ENCODE results near the gene CMIP.

The CMIP gene

DNA sequence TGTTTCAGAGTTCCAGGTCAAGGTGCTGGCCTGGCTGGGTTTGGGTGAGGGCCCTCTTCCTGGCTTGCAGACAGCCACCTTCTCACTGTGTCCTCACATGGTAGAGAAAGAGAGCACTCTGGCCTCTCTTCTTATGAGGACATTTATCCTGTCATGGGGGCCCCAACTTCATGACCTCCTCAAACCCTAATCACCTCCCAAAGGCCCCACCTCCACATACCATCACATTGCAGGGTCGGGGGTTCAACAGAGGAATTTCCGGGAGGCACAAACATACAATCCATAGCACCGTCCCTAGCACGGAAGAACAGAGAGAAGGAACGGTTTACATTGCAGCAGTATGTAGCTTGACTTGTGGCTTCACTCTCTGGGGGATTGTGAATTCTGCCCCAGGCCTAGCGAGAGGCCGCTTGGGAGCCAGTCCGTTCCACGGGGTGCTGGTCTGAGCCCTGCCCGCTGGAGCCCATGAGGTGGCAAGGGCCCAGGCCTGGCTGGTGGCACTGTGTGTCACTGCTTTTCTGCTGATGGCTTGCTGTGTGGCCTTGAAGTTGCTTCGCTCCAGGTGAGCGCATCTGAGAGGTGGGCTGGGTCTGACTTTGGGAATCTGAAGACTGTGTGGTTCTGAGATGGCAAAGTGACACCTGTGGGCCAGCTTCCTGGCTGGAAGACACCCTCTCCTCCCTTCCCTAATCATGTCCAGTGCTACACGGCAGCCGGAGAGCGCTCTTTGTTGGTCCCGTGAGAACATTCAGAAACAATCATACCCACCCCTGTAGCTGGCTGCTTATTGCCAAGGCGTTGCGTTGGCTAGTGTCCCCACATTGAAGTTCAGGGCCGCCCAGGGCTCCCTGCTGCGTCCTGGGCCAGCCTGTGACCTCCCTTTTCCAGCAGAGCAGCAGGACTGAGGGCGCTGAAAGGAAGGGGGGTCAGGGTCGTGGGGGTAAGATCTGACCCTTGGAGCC lies 98.3 kb downstream of the CMIP start:
- peaks cover 52 to 65% of the 10 kb centered on the region in 2 experiments for H3K4me1 ChIP-seq (ENCODE audit: control insufficient read depth in 1 of 2, insufficient read depth in 1 of 2, low read depth in 1 of 2, low read length in 1 of 2)
- H3K27me3 ChIP-seq = no peaks in the 10 kb centered on the region
- no peak overlapping the region for H3K4me3 ChIP-seq (ENCODE audit: low read depth in 1 of 2, low read length in 1 of 2)
- TF ChIP-seq, protein P1, sequence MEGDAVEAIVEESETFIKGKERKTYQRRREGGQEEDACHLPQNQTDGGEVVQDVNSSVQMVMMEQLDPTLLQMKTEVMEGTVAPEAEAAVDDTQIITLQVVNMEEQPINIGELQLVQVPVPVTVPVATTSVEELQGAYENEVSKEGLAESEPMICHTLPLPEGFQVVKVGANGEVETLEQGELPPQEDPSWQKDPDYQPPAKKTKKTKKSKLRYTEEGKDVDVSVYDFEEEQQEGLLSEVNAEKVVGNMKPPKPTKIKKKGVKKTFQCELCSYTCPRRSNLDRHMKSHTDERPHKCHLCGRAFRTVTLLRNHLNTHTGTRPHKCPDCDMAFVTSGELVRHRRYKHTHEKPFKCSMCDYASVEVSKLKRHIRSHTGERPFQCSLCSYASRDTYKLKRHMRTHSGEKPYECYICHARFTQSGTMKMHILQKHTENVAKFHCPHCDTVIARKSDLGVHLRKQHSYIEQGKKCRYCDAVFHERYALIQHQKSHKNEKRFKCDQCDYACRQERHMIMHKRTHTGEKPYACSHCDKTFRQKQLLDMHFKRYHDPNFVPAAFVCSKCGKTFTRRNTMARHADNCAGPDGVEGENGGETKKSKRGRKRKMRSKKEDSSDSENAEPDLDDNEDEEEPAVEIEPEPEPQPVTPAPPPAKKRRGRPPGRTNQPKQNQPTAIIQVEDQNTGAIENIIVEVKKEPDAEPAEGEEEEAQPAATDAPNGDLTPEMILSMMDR (IDR thresholded peaks at IDR 0.05) = no peak
- H3K36me3 ChIP-seq = peaks cover 5% of the 10 kb centered on the region
- peak overlapping the region; percentile 78 for H3K27ac ChIP-seq
- H3K9me3 ChIP-seq = no peaks in the 10 kb centered on the region

DNA sequence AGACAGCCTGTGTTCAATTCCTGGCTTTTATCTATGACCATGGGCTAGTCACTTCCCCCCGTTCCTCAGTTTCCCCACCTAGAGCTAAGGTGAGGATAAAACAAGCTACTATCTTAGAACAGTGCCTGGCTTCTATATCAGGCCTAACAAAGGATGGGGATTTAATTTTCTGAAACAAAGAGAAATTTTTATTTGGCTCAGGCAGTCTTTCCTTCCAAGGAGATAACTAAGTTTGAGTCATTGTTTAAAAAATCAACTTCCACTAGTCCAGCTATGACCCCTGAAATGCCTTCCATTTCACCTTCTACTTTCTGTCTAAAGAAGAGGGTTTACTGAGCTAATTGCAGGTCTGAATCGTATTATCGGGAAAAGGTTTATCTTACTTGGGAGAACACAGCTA lies 99.0 kb downstream of the CMIP start:
- peak overlapping the region; percentile 78 for H3K27ac ChIP-seq
- peaks cover 5% of the 10 kb centered on the region for H3K36me3 ChIP-seq
- H3K4me1 ChIP-seq (ENCODE audit: control insufficient read depth in 1 of 2, insufficient read depth in 1 of 2, low read depth in 1 of 2, low read length in 1 of 2) = peaks cover 59 to 71% of the 10 kb centered on the region in 2 experiments
- TF ChIP-seq, protein P1 (IDR thresholded peaks at IDR 0.05) = no peak
- peak overlapping the region; percentile 34 to 43 for H3K4me3 ChIP-seq (ENCODE audit: low read depth in 1 of 2, low read length in 1 of 2)
- no peaks in the 10 kb centered on the region for H3K27me3 ChIP-seq
- no peaks in the 10 kb centered on the region for H3K9me3 ChIP-seq

DNA sequence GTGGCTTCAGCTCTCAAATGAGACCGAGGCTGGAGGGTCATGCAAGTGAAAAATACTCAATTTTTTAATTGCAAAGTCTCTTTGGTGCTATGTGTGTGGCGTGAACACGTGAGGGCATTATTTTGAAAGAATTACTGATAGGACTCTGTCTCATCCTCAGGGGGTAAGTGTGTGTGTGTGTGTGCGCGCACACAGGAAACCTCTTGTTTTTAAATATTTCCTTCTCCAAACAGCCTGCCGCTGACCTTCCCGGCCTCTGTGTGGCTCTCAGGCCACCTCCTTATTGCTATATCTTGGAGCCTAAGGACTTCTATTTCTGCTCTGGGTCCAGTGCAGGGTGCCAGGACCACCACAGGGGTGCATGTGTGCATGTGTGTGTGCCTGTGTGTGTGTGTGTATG lies 99.7 kb downstream of the CMIP start:
- H3K27ac ChIP-seq = peak overlapping the region; percentile 78

DNA sequence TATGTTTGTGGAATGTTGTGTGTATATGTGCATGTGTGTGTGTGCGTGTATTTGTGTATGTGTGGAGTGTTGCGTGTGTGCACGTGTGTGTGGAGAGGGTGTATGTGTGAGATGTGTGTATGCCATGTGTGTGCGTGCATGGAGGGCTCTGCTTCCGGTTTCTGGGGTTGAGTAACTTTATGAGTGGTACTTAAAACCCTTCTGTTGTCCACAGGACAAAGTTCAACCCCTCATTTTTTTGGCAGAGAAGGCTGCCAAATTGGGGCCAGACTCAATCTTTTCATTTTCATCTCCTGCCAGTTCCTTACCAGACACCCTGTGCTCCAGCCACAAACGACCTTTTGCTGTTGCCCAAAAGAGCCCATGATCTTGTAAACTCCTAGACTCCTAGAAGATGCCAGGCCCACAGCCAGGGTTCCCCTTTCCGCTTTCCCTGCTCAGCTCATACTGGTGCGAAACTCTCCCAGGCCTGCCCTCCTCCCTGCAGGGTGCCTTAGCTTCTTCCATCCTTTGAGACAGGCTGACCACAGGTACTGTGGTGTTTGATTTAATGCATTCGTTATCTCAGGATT lies 100.2 kb downstream of the CMIP start:
- H3K4me1 ChIP-seq (ENCODE audit: control insufficient read depth in 1 of 2, insufficient read depth in 1 of 2, low read depth in 1 of 2, low read length in 1 of 2) = peaks cover 71 to 83% of the 10 kb centered on the region in 2 experiments
- peak overlapping the region; percentile 78 for H3K27ac ChIP-seq
- peaks cover under 1% of the 10 kb centered on the region for H3K36me3 ChIP-seq
- H3K27me3 ChIP-seq = no peaks in the 10 kb centered on the region
- TF ChIP-seq, protein P1 (IDR thresholded peaks at IDR 0.05) = no peak
- peak overlapping the region; percentile 34 to 43 for H3K4me3 ChIP-seq (ENCODE audit: low read depth in 1 of 2, low read length in 1 of 2)
- no peaks in the 10 kb centered on the region for H3K9me3 ChIP-seq

More for the DNA sequence above, 99.7 kb downstream of the CMIP start:
- H3K4me1 ChIP-seq (ENCODE audit: control insufficient read depth in 1 of 2, insufficient read depth in 1 of 2, low read depth in 1 of 2, low read length in 1 of 2) = peaks cover 65 to 78% of the 10 kb centered on the region in 2 experiments
- H3K9me3 ChIP-seq = no peaks in the 10 kb centered on the region
- TF ChIP-seq, protein P1 (IDR thresholded peaks at IDR 0.05) = no peak
- H3K36me3 ChIP-seq = peaks cover 5% of the 10 kb centered on the region
- peak overlapping the region; percentile 34 to 43 for H3K4me3 ChIP-seq (ENCODE audit: low read depth in 1 of 2, low read length in 1 of 2)
- no peaks in the 10 kb centered on the region for H3K27me3 ChIP-seq

DNA sequence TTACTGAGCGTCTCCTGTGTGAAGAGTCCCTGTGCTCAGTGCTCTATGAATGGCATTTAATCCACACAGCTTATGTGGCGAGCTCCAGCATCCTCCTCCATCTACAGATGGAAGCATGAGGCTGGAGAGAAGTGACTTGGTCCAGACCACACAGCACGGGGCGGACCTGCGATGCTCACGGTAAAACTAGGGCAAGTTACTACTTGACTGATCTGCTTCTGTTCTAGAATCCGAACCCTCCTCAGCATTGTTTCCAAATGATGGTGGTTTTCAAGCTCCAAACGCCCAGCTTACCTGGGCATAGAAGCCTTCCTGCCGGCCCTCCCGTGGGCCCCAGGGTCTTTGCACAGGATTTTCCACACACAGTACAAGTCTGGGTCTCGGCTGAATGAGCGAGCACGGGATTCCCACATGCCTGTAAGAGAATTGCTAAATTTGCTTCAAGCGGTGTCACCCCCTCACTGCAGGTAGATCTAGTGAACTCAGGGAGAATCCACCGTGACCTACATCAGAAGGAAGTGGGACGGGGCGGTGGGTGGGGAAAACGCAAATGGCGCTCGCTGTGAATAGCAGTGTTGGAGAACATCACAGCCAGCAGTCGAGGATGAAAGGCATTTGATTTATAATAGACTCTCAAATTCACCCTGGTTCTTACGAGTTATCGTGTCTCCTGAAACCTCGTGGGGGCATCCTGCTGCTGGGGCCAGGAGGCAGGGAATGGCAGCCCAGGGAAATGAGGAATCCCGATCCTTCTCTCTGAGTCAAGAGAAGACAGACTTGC lies 101.1 kb downstream of the CMIP start:
- no peaks in the 10 kb centered on the region for H3K27me3 ChIP-seq
- peak overlapping the region; percentile 78 for H3K27ac ChIP-seq
- H3K4me1 ChIP-seq (ENCODE audit: control insufficient read depth in 1 of 2, insufficient read depth in 1 of 2, low read depth in 1 of 2, low read length in 1 of 2) = peaks cover 74 to 90% of the 10 kb centered on the region in 2 experiments
- TF ChIP-seq, protein P1 (IDR thresholded peaks at IDR 0.05) = no peak
- no peak overlapping the region for H3K4me3 ChIP-seq (ENCODE audit: low read depth in 1 of 2, low read length in 1 of 2)
- no peaks in the 10 kb centered on the region for H3K9me3 ChIP-seq
- no peaks in the 10 kb centered on the region for H3K36me3 ChIP-seq
